Measurements from ENCODE around the gene BRSK1.

GRCh38 chr19:55240713-55241020 is 43.1 kb upstream of the BRSK1 start:
- TF ChIP-seq GATA2 (IDR thresholded peaks at IDR 0.05; ENCODE audit: low read depth, low read length): no peak
- TF ChIP-seq GATA3 (IDR thresholded peaks at IDR 0.05; ENCODE audit: low read depth, low read length): no peak
